Gastroesophageal sphincter (tissue), 3 donors: ENCODE data around the gene SDHAF2.

Source experiments
- CTCF ChIP-seq, 4 experiments: fragments of 200-600 bp in 2 of 4; fragments of 450-650 bp in 2 of 4; sonication (generic) in 1 of 4; IDR thresholded peaks; one replicate each; pipeline ENCODE4 v1.5.1; 2017 to 2019; ENCODE audit warnings: antibody characterized with exemption in 4 of 4, mild to moderate bottlenecking in 2 of 4, moderate library complexity in 2 of 4
- POLR2A ChIP-seq, 2 donors: fragments of 450-650 bp; IDR thresholded peaks; one replicate each; pipeline ENCODE4 v1.6.1; 2017; ENCODE audit warnings: antibody characterized with exemption in 2 of 2, mild to moderate bottlenecking in 2 of 2, moderate library complexity in 1 of 2

- TF ChIP-seq CTCF (IDR thresholded peaks at IDR 0.05): no peak
- TF ChIP-seq POLR2A (IDR thresholded peaks at IDR 0.05): no peak
Observed at GRCh38 chr11:61417670-61418069, 12.3 kb upstream of the SDHAF2 start.
